CD8-positive, alpha-beta memory T cell (primary cell): Measurements from ENCODE around the gene COL13A1. TPM values are rescaled to one million over a fixed set of nuclear protein-coding genes. Genes with fewer than 3 reads are reported as not detected.

ENCODE experiments used
- CTCF ChIA-PET: fragments of 350-600 bp; sonication (Branson Sonifier 250); formaldehyde crosslinking; loops from one replicate; lab custom pipeline; 2021; ENCODE audit warnings: antibody characterized with exemption; lab: Charles Lee
- POLR2A ChIA-PET: fragments of 350-600 bp; sonication (Branson Sonifier 250); formaldehyde crosslinking; loops from one replicate; lab custom pipeline; 2021; ENCODE audit warnings: antibody characterized with exemption; lab: Charles Lee
- DNase-seq, 5 donors: peaks; one replicate each; pipeline versions ENCODE4 v3.0.0 to v3.0.0-alpha.2; 2020 to 2022; ENCODE audit warnings: mixed read lengths in 1 of 5
- H3K27ac ChIP-seq: one replicate; pipeline ENCODE4 v1.7.0; 2013; ENCODE audit warnings: low read depth, mild to moderate bottlenecking, low read length, moderate library complexity
- H3K27me3 ChIP-seq: 2 replicates; pipeline ENCODE4 v1.7.0; 2013; ENCODE audit warnings: low read length, mild to moderate bottlenecking; ENCODE audit not compliant: insufficient read depth, poor library complexity, severe bottlenecking
- H3K36me3 ChIP-seq: 2 replicates; pipeline ENCODE4 v1.7.0; 2013; ENCODE audit warnings: mild to moderate bottlenecking, low read length, moderate library complexity; ENCODE audit not compliant: insufficient read depth
- H3K4me1 ChIP-seq: 2 replicates; pipeline ENCODE4 v1.7.0; 2013; ENCODE audit warnings: mild to moderate bottlenecking, low read length, moderate library complexity; ENCODE audit not compliant: insufficient read depth
- H3K4me3 ChIP-seq: 2 replicates; pipeline ENCODE4 v1.7.0; 2013; ENCODE audit warnings: mild to moderate bottlenecking, low read length
- H3K9me3 ChIP-seq: 2 replicates; pipeline ENCODE4 v1.7.0; 2013; ENCODE audit warnings: mild to moderate bottlenecking, low read length
- H3K27ac Mint-ChIP-seq, 8 donors: one replicate each; pipeline ENCODE4 v1.8.0; 2020 to 2021; ENCODE audit warnings: mixed read lengths in 8 of 8, mild to moderate bottlenecking in 6 of 8, inconsistent platforms in 3 of 8, moderate library complexity in 3 of 8
- H3K27me3 Mint-ChIP-seq, 2 donors: one replicate each; pipeline ENCODE4 v1.8.0; 2020 to 2021; ENCODE audit warnings: mixed read lengths in 2 of 2, mild to moderate bottlenecking in 1 of 2, moderate library complexity in 1 of 2
- H3K36me3 Mint-ChIP-seq, 3 donors: one replicate each; pipeline ENCODE4 v1.8.0; 2020 to 2021; ENCODE audit warnings: mixed read lengths in 3 of 3, inconsistent platforms in 1 of 3, mild to moderate bottlenecking in 1 of 3
- H3K4me1 Mint-ChIP-seq, 3 donors: one replicate each; pipeline ENCODE4 v1.8.0; 2020 to 2021; ENCODE audit warnings: mixed read lengths in 3 of 3, inconsistent platforms in 1 of 3, mild to moderate bottlenecking in 1 of 3
- H3K4me3 Mint-ChIP-seq, 7 donors: one replicate each; pipeline ENCODE4 v1.8.0; 2020 to 2021; ENCODE audit warnings: mixed read lengths in 7 of 7, mild to moderate bottlenecking in 6 of 7, moderate library complexity in 4 of 7, inconsistent platforms in 2 of 7
- H3K9me3 Mint-ChIP-seq, 5 donors: one replicate each; pipeline ENCODE4 v1.8.0; 2020 to 2022; ENCODE audit warnings: mixed read lengths in 5 of 5, mild to moderate bottlenecking in 3 of 5, moderate library complexity in 2 of 5, inconsistent platforms in 1 of 5
- polyA plus RNA-seq: library from polyadenylated mRNA; unstranded; fragments of 300-500 nt; fragmentation: Illumina TruSeq; gene quantifications from one replicate; pipeline ENCODE4 v1.2.3, GENCODE V29; 2021
- total RNA-seq, 2 experiments: library from RNA; stranded (reverse); gene quantifications; one replicate each; pipeline ENCODE4 v1.2.3, GENCODE V29; 2021

The COL13A1 gene
- total and polyA plus RNA-seq, 3 experiments from 2014 or later, result not detected

DNA sequence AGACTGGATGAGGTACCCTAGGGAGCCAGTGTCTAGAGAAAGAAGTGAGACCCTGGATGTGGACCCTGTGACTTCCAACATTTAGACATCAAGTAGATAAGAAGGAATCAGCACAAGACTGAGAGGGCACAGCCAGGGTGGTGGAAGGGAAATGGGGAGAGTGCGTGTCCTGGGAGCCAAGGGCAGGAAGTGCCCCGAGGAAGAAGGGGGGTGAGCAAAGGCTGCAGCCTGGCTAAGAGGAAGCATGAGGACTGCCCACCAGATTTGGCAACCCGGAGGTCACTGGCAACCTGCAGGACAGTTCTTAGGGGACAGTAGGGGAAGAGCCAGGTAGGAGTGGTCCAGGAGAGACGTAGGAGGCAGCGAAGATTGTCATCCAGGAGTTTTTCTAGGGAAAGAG, 14.8 kb downstream of the COL13A1 start:
- Mint-ChIP-seq H3K4me3 (no peak overlapping the region), H3K4me1 (peaks cover 7 to 19% (median 14%) of the 10 kb centered on the region in 3 donors), H3K27ac (peak overlapping the region in 1 of 8 donors; percentile 64), H3K36me3 (no peaks in the 10 kb centered on the region), H3K9me3 (no peaks in the 10 kb centered on the region), H3K27me3 (peaks cover 13 to 14% of the 10 kb centered on the region in 2 donors)
- H3K27ac ChIP-seq, result no peak overlapping the region
- no peak for DNase-seq
- H3K4me3 ChIP-seq, result no peak overlapping the region
- CTCF ChIA-PET, result no interaction called here
- no peaks in the 10 kb centered on the region for H3K9me3 ChIP-seq
- H3K27me3 ChIP-seq, result peaks cover 4% of the 10 kb centered on the region
- H3K36me3 ChIP-seq, result no peaks in the 10 kb centered on the region
- no peaks in the 10 kb centered on the region for H3K4me1 ChIP-seq
- POLR2A ChIA-PET, result no interaction called here

DNA sequence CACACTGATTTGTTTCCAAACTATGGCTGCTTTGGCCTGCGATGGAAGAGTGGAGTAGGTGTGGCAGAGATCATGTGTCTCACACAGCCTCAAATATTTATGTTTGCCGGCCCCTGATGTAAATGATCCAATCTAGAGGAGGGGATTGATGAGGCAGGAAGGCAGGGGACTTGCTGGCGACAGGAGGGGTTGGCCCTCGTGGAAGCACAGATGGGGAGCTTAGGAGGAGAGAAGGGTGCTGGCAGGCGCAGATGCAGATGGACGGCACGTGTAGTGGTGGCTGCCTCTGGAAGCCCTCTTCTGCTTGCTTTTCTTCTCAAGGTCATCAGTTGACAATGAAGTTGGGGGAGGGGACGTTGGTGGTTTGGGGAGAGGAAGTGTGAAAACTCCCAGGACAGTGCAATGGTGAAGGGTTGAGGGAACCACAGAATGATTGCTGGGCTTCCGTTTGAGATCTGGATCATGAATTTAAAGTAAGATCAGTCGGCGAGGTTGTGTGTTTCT, 15.4 kb downstream of the COL13A1 start:
- Histone ChIP-seq H3K4me3 (no peak overlapping the region), H3K9me3 (no peaks in the 10 kb centered on the region), H3K27me3 (peaks cover 4% of the 10 kb centered on the region), H3K4me1 (no peaks in the 10 kb centered on the region), H3K36me3 (no peaks in the 10 kb centered on the region), H3K27ac (no peak overlapping the region)
- Mint-ChIP-seq H3K4me1 (peaks cover 7 to 19% (median 14%) of the 10 kb centered on the region in 3 donors), H3K9me3 (no peaks in the 10 kb centered on the region), H3K36me3 (no peaks in the 10 kb centered on the region), H3K27me3 (peaks cover 13 to 14% of the 10 kb centered on the region in 2 donors), H3K27ac (peak overlapping the region in 1 of 8 donors; percentile 56), H3K4me3 (no peak overlapping the region)
- ChIA-PET POLR2A (no interaction called here), CTCF (no interaction called here)
- no peak for DNase-seq

DNA sequence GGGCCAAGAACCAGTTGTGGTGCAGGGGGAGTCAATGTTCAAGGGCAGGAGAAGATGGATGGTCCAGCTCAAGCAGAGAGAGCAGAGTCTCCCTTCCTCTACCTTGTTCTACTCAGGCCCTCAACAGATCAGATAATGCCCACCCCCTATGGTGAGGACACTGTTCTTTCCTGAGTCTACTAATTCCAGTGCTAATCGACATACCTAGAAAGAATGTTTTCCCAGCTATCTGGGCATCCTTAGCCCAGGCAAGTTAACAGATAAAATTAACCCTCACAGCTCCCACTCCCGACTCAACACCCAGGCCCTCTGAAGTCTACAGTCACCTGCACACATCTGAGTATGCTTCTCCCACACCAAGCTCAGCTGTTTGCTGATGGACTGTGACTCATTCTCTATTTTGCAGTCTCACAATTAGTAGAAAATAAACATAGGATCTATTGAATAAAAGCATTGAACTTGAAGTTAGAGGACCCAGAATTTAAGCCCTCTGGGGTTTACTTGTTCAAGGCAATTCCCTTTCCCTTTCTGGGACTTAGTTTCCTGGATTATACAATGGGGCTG, 17.1 kb downstream of the COL13A1 start:
- CTCF ChIA-PET, result no interaction called here
- Histone ChIP-seq H3K27me3 (peaks cover 4% of the 10 kb centered on the region), H3K4me1 (no peaks in the 10 kb centered on the region), H3K36me3 (no peaks in the 10 kb centered on the region), H3K4me3 (no peak overlapping the region), H3K9me3 (no peaks in the 10 kb centered on the region), H3K27ac (no peak overlapping the region)
- Mint-ChIP-seq H3K27me3 (peaks cover 16 to 17% of the 10 kb centered on the region in 2 donors), H3K27ac (no peak overlapping the region), H3K4me1 (peaks cover 7 to 19% (median 14%) of the 10 kb centered on the region in 3 donors), H3K36me3 (no peaks in the 10 kb centered on the region), H3K4me3 (no peak overlapping the region), H3K9me3 (no peaks in the 10 kb centered on the region)
- no peak for DNase-seq
- POLR2A ChIA-PET, result no interaction called here

DNA sequence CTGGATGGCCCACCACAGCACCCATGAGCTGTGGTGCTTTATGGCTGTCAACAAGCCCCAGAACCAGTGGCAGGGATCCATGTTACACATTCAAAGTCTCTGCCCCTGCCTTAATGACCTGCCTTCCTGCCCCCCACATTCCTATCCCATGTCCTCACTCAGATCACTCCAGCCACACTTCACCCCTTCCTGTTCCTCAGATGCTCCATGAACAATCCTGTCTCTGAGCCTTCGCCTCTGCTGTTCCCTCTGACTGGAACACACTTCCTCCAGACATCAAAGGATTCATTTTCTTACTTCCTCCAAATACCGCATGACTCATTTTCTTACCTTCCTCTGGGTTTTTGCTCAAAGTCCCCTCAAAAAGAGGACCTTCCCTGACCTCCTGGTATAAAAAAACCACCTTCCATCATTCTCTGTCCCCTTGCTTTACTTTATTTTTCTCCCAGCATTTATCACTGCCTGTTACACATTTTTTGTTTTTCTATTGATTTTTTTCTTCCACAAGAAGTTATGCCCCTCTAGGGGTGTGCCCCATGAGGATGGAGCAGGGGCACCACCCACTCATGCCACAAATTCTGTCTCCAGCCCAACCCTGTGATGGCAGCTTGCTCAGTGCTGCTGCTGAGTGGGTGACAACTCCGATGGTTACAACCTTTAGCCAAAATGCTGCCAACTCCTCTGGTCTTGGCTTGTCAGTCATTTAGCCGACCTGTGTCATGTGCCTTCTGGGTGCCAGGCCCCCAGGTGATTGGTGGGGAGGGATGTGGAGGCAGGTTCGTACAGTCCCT, 18.2 kb downstream of the COL13A1 start:
- no peak overlapping the region for H3K4me3 ChIP-seq
- peaks cover 4% of the 10 kb centered on the region for H3K27me3 ChIP-seq
- Mint-ChIP-seq H3K4me1 (peaks cover 7 to 19% (median 14%) of the 10 kb centered on the region in 3 donors), H3K27ac (peak overlapping the region in 2 of 8 donors; percentile 6 to 19), H3K36me3 (no peaks in the 10 kb centered on the region), H3K9me3 (no peaks in the 10 kb centered on the region), H3K4me3 (no peak overlapping the region), H3K27me3 (peaks cover 17 to 22% of the 10 kb centered on the region in 2 donors)
- no peaks in the 10 kb centered on the region for H3K9me3 ChIP-seq
- no peaks in the 10 kb centered on the region for H3K4me1 ChIP-seq
- CTCF ChIA-PET, result no interaction called here
- POLR2A ChIA-PET, result no interaction called here
- no peaks in the 10 kb centered on the region for H3K36me3 ChIP-seq
- no peak overlapping the region for H3K27ac ChIP-seq
- no peak for DNase-seq

DNA sequence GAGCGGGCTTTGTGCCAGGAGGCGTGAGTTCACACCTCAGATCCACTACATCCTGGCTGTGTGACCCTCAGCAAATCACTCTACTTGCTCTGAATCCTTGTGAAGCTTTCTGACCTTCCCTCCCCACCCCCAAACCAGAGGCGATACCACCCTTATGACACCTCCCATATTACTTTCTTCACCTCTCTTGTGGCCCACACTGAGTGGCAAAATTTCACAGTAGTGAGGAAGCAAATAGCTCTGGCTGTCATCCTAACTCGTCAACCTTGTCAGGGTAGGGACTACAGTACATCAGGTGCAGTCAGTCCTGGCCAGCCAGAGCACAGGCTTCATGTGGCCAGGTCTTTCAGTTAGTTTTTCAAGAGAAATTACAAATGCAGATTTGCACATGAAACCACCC, 19.1 kb downstream of the COL13A1 start:
- peaks cover 17 to 26% of the 10 kb centered on the region in 2 donors for H3K27me3 Mint-ChIP-seq
- POLR2A ChIA-PET, result no interaction called here
- no peaks in the 10 kb centered on the region for H3K9me3 Mint-ChIP-seq
- H3K4me1 Mint-ChIP-seq, result peaks cover 7 to 19% (median 14%) of the 10 kb centered on the region in 3 donors
- Histone ChIP-seq H3K4me1 (no peaks in the 10 kb centered on the region), H3K9me3 (no peaks in the 10 kb centered on the region), H3K27me3 (peaks cover 4% of the 10 kb centered on the region), H3K36me3 (no peaks in the 10 kb centered on the region), H3K27ac (no peak overlapping the region), H3K4me3 (no peak overlapping the region)
- DNase-seq, result no peak
- H3K36me3 Mint-ChIP-seq, result no peaks in the 10 kb centered on the region
- no peak overlapping the region for H3K4me3 Mint-ChIP-seq
- CTCF ChIA-PET, result no interaction called here
- H3K27ac Mint-ChIP-seq, result no peak overlapping the region

DNA sequence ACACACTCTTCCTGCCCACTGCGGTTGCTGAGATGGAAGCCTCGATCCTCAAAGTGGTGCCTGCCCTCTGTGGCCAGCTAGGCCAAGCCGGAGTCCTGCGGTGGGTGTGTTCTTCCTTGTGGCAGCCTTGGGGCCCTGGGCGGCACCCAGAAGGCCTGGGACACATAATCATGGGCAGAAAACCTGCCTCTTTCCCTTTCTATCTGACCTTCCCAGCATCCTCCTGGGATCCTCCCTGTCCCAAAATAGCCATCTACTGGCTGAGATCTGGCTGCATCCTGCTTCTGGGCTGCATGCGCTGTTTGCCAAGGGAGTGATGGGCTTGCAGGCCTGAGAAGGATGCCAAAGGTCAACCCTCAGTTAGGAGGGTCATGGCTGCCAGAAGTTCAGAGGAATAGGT, 23.9 kb downstream of the COL13A1 start:
- no peak overlapping the region for H3K4me3 ChIP-seq
- Mint-ChIP-seq H3K9me3 (no peaks in the 10 kb centered on the region), H3K4me1 (no peaks in the 10 kb centered on the region), H3K36me3 (no peaks in the 10 kb centered on the region), H3K4me3 (no peak overlapping the region), H3K27me3 (peaks cover 9 to 51% of the 10 kb centered on the region in 2 donors), H3K27ac (no peak overlapping the region)
- no peaks in the 10 kb centered on the region for H3K9me3 ChIP-seq
- no peaks in the 10 kb centered on the region for H3K36me3 ChIP-seq
- CTCF ChIA-PET, result no interaction called here
- H3K4me1 ChIP-seq, result no peaks in the 10 kb centered on the region
- POLR2A ChIA-PET, result no interaction called here
- no peaks in the 10 kb centered on the region for H3K27me3 ChIP-seq
- no peak overlapping the region for H3K27ac ChIP-seq
- no peak for DNase-seq

DNA sequence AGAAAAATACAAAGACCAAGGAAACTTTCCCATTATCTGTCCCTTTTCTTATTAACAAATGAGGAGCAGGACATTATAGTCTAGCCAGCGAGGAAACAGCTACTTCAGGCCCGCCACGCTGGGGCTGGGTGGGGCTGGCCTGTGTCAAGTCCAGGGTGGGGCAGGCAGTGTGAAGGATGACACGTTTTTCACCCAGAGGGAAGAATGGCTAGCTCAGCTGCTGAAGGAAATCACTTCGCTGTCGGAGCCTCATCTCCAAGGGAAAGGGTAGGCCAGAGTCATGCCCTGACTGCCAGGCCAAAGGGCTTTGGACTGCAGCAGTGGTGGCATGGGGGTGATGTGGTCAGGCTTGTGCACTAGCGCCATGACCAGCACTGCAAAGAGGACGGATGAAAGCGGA, 24.4 kb downstream of the COL13A1 start:
- Mint-ChIP-seq H3K27ac (no peak overlapping the region), H3K9me3 (no peaks in the 10 kb centered on the region), H3K4me1 (no peaks in the 10 kb centered on the region), H3K27me3 (peaks cover 9 to 53% of the 10 kb centered on the region in 2 donors), H3K4me3 (no peak overlapping the region), H3K36me3 (no peaks in the 10 kb centered on the region)
- Histone ChIP-seq H3K9me3 (no peaks in the 10 kb centered on the region), H3K4me3 (no peak overlapping the region), H3K4me1 (no peaks in the 10 kb centered on the region), H3K27ac (no peak overlapping the region), H3K36me3 (no peaks in the 10 kb centered on the region), H3K27me3 (no peaks in the 10 kb centered on the region)
- CTCF ChIA-PET, result no interaction called here
- DNase-seq, result no peak
- POLR2A ChIA-PET, result no interaction called here

GRCh38 chr10:69826789-69827554, 25.3 kb downstream of the COL13A1 start:
- Histone ChIP-seq H3K4me3 (no peak overlapping the region), H3K36me3 (no peaks in the 10 kb centered on the region), H3K4me1 (no peaks in the 10 kb centered on the region), H3K27ac (no peak overlapping the region), H3K27me3 (no peaks in the 10 kb centered on the region), H3K9me3 (no peaks in the 10 kb centered on the region)
- Mint-ChIP-seq H3K4me1 (no peaks in the 10 kb centered on the region), H3K27ac (no peak overlapping the region), H3K4me3 (no peak overlapping the region), H3K27me3 (peaks cover 9 to 59% of the 10 kb centered on the region in 2 donors), H3K36me3 (no peaks in the 10 kb centered on the region), H3K9me3 (no peaks in the 10 kb centered on the region)
- ChIA-PET CTCF (no interaction called here), POLR2A (no interaction called here)
- DNase-seq, result no peak
